Loucy (cell line): ENCODE measurements around the gene GUCA1C.

Experiments used
- CTCF ChIP-seq: fragments of 200-600 bp; sonication (generic); conservative IDR thresholded peaks from 2 replicates; pipeline ENCODE4 v1.5.1; 2014; ENCODE audit warnings: mild to moderate bottlenecking, antibody characterized with exemption, low read length
- EZH2phosphoT487 ChIP-seq: fragments of 200-600 bp; IDR thresholded peaks from 2 replicates; pipeline ENCODE4 v1.6.1; 2018; ENCODE audit warnings: antibody characterized with exemption, mild to moderate bottlenecking, moderate library complexity, borderline replicate concordance

GRCh38 chr3:108959017-108959416 is 5.3 kb upstream of the GUCA1C start:
- TF ChIP-seq CTCF, result no peak
- no peak for TF ChIP-seq EZH2phosphoT487
